Measurements from ENCODE around the gene B3GALNT1. TPM values are rescaled to one million over a fixed set of nuclear protein-coding genes. Genes with fewer than 3 reads are reported as not detected.

The B3GALNT1 gene, protein sequence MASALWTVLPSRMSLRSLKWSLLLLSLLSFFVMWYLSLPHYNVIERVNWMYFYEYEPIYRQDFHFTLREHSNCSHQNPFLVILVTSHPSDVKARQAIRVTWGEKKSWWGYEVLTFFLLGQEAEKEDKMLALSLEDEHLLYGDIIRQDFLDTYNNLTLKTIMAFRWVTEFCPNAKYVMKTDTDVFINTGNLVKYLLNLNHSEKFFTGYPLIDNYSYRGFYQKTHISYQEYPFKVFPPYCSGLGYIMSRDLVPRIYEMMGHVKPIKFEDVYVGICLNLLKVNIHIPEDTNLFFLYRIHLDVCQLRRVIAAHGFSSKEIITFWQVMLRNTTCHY
- 1 to 10 TPM; 4.0 to 9.9 (median 5.7) TPM for total RNA-seq

DNA sequence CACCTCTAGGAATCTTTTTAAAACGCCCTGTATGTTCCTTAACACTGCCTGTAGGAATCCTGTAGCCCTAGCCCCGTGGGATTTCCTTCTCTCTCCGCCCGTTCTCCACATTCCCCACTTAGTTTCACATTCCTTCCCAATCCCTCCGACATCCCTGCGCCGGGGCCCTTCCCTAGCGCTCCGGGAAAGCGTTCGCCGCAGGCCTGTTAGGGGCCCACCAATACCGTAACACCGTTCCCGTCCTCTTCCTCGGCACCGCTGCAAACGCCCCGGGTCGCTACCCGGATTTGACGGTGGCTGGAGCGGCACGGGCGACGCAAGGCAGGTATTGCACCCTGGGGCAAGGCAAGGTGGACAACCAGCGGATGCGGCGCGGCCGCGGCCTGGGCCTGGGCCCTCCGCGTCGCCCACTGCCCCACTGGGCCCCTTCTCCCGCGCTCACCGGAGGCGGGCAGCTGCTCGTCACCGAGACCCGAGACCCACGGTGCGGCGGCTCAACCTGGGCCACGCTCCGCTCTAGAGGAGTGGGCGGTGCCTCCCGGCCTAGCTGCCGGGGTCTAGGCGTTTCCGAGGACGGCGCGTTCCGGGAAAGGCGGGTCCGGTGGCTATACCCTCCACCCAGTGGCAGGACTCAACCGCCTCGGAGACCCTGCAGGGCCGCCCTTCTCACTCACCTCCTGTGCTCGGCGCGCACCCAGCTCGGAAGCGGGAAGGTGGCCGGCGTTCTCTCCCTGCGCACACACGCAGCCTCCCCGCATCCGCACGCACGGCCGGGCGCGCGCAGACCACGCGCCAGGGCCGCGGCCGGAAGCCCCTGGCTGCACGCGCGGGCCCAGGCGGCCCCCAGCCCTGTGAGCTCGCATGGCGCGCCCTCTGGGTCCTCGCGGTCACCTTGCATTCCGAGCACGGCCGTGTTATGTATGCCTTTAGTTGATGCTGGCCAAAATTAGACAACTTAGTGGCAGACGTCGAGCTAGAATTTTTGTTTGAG, at the start of gene B3GALNT1:
B3GALNT1 (minus strand) TSS at position 789 of the 991 bp plus-strand sequence. CDS start 18,595 bp downstream, outside the sequence.
- TF ChIP-seq, protein P1, sequence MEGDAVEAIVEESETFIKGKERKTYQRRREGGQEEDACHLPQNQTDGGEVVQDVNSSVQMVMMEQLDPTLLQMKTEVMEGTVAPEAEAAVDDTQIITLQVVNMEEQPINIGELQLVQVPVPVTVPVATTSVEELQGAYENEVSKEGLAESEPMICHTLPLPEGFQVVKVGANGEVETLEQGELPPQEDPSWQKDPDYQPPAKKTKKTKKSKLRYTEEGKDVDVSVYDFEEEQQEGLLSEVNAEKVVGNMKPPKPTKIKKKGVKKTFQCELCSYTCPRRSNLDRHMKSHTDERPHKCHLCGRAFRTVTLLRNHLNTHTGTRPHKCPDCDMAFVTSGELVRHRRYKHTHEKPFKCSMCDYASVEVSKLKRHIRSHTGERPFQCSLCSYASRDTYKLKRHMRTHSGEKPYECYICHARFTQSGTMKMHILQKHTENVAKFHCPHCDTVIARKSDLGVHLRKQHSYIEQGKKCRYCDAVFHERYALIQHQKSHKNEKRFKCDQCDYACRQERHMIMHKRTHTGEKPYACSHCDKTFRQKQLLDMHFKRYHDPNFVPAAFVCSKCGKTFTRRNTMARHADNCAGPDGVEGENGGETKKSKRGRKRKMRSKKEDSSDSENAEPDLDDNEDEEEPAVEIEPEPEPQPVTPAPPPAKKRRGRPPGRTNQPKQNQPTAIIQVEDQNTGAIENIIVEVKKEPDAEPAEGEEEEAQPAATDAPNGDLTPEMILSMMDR (IDR thresholded peaks at IDR 0.05; ENCODE audit: low read depth), result no peak

DNA sequence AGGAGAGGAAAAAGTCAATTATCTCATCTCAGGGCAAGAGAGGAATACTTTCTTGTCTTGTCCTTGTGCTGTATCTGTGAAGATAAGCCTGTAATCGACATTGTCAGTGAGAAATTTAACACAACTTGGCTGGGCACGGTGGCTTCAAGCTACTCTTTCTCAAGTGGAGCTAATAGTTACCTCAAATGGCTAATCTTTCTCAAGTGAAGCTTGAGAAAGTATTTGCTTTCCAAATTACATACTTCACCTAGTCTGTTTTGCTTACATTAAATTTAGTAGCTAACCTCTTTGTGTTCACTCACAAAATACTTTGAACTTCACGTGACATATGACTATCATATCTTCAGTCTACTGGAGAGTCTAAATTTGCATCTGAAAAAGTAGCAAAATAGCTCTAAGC, 48.3 kb upstream of the B3GALNT1 start:
- TF ChIP-seq, protein P1 (IDR thresholded peaks at IDR 0.05; ENCODE audit: low read depth), result no peak

DNA sequence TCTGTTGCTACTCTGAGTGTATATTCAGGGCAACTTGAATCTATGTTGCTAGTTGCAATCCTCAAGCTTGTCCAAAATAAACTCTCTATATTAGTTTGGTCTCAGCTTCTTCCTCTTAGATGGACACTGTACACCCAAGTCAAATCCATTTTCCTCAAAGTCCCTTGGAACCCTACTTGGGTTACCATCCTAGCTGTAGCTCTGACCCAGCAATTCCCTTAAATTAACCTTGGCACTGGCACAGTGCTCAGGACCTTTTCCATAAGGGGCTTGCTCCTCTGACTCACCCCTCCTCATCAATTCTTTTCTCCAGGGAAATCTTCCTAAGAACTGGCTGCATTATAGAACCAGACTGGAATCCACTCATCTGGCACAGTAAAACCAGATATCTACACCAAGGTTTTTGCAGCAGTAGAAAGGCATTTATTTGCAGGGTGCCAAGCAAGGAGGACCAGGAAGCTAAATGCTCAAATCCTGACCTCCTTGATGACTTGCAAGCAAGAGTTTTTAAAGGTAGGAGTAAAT, 44.9 kb upstream of the B3GALNT1 start:
- TF ChIP-seq, protein P1 (IDR thresholded peaks at IDR 0.05; ENCODE audit: low read depth), result no peak

DNA sequence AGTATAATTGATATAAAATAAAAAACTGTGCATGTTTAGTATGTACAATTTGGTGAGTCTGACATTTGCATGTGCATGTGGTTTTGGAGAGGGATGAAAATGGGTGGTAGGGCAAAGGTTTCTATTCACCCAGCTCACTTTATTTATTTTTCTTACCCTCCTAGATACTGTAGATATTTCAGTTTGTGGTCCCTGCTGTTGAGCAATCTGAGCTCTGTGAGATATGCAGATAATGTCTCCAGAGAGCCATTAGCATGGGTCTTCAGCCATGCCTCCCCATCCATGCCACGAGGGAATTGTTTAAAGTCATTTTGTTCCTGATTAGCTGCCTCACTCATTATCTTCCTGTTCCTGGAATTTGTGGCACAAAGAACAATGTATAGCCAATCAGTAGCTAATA, 44.4 kb upstream of the B3GALNT1 start:
- TF ChIP-seq, protein P1 (IDR thresholded peaks at IDR 0.05; ENCODE audit: low read depth), result no peak

DNA sequence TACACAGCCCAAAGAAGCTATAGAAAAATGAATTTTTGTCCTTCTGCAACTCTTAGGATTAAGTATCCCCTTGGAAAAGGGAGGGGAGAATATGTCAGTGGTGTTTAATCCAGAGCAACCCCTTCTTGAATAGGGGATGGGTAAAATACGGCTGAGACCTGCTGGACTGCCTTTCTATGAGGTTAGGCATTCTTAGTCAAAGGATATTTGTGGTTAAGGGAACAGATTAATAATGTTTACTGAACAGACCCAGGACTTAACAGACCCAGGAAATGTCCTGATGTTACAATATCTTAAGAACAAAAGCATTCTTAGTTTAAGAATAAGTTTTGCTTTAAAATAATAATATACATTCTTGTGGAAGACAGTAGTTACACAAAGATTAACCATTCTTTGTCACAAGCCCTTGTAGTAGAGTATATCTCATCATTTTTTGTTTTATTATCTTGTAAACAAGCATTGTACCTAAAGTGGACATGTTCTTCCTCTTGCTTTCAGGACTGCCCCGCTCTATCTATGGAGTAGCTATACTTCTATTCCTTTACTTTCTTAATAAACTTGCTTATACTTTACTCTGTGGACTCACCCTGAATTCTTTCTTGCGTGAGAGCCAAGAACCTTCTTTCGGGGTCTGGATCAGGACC, 43.8 kb upstream of the B3GALNT1 start:
- TF ChIP-seq, protein P1 (IDR thresholded peaks at IDR 0.05; ENCODE audit: low read depth), result no peak

DNA sequence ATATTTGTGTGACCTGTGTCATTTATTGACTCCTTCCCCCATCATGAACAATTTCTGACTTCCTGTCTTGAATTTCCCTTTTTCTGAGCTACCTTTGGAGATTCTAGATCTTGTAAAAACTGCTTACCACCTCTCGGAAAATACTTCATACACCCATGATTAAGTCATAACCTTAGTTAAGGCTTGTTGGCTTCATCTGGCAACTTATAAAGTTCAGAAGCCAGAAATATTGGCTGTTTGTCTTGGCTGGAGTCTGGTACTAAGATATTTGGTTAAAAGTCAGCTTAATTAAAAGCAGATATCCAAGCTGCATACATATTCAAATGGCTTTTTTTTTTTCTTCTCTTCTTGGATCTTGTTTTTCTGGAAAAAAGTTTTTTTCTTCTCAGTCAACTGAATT, 37.3 kb upstream of the B3GALNT1 start:
- TF ChIP-seq, protein P1 (IDR thresholded peaks at IDR 0.05; ENCODE audit: low read depth), result no peak

Measured in subcutaneous adipose tissue (tissue), 4 donors.